Keratinocyte (primary cell): ENCODE measurements around the gene GPR146.

Experiments used
- CTCF ChIP-seq, 3 experiments: IDR thresholded peaks in 1 of 3; conservative IDR thresholded peaks in 1 of 3; optimal IDR thresholded peaks in 1 of 3; 2 replicates in 2 of 3; 3 replicates in 1 of 3; pipeline versions ENCODE3 to v1.5.1; 2011; ENCODE audit warnings: low read length in 3 of 3, mild to moderate bottlenecking in 3 of 3, moderate library complexity in 2 of 3, control low read depth in 1 of 3, inconsistent platforms in 1 of 3; ENCODE audit not compliant: insufficient read depth in 2 of 3; ENCODE audit errors: extremely low read depth in 1 of 3
- EZH2 ChIP-seq: IDR thresholded peaks from one replicate; pipeline ENCODE4 v1.6.1; 2012; ENCODE audit warnings: inconsistent platforms, mild to moderate bottlenecking, low read length, moderate library complexity

DNA sequence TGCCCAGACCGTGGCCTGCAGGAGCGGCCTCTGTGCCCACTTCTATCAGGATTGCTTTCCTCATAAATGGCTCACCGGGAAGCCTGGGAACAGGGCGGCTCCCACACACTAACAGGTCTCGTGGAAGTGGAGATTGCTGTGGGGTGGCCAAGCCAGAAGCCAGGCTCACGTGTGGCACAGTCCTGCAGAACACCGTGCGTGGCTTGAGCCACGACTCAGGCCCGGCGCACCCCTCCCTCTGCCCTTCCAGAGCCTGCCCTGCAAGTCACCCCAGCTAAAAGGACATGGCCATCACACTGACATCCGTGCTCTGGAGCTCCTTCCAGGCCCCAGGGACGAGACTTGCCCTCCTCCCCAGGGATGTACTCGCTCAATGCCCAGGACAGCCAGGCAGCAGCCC, 50.5 kb downstream of the GPR146 start:
- TF ChIP-seq EZH2 (no peak), CTCF (optimal IDR thresholded peaks at IDR 0.05 in 1 of 3, IDR thresholded peaks at IDR 0.05 in 1 of 3, conservative IDR thresholded peaks at IDR 0.05 in 1 of 3; ENCODE audit: extremely low read depth in 1 of 3, insufficient read depth in 2 of 3, low read length in 3 of 3) (no peak)
